Adipocyte (in vitro differentiated cells): ENCODE data around the gene AKIP1.

Experiments used
- DNase-seq: peaks from one replicate; pipeline ENCODE4 v3.0.0-alpha.2; 2015; ENCODE audit warnings: low read depth
- H3K27me3 ChIP-seq: replicated peaks from 2 replicates; pipeline ENCODE4 v1.7.0; 2013; ENCODE audit warnings: mild to moderate bottlenecking, low read length, moderate library complexity; ENCODE audit not compliant: control insufficient read depth, insufficient read depth
- H3K36me3 ChIP-seq: 2 replicates; pipeline ENCODE4 v1.7.0; 2013; ENCODE audit warnings: low read length, mild to moderate bottlenecking, moderate library complexity; ENCODE audit not compliant: control insufficient read depth, insufficient read depth, severe bottlenecking
- H3K4me1 ChIP-seq: 2 replicates; pipeline ENCODE4 v1.7.0; 2013; ENCODE audit warnings: mild to moderate bottlenecking, low read length, moderate library complexity; ENCODE audit not compliant: control insufficient read depth, insufficient read depth
- H3K4me3 ChIP-seq: 2 replicates; pipeline ENCODE4 v1.7.0; 2013; ENCODE audit warnings: mild to moderate bottlenecking, low read length, moderate library complexity
- H3K9ac ChIP-seq: 2 replicates; pipeline ENCODE4 v1.7.0; 2013; ENCODE audit warnings: mild to moderate bottlenecking, low read length, moderate library complexity
- H3K9me3 ChIP-seq: 2 replicates; pipeline ENCODE4 v1.7.0; 2013; ENCODE audit warnings: mild to moderate bottlenecking, low read length, moderate library complexity; ENCODE audit not compliant: control insufficient read depth

Gene AKIP1

GRCh38 chr11:8937159-8937558, 26.2 kb downstream of the AKIP1 start:
- peaks cover 7% of the 10 kb centered on the region for H3K4me1 ChIP-seq
- H3K4me3 ChIP-seq = no peak overlapping the region
- H3K27me3 ChIP-seq = no peaks in the 10 kb centered on the region
- H3K9ac ChIP-seq = no peak overlapping the region
- no peaks in the 10 kb centered on the region for H3K9me3 ChIP-seq
- no peak for DNase-seq
- H3K36me3 ChIP-seq = no peaks in the 10 kb centered on the region

DNA sequence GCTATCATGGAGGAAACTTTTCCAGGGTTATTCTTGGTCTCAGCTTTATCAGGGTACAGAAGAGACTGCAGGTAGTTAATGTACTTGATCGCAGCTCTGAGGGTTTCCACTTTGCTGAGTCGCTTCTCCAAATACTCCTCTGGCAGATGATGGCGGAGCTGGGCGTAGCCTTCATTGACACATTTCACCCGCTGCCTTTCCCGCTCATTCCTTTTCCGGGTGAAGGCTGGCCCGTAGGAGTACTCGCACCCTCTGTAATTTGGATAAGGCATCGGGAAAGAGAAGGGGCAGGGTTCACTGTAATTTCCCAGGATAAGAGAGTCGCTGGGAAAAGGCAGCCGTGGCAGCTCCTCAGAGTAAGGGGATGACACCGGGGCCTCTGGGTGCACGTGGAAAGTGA, 26.7 kb downstream of the AKIP1 start:
- Histone ChIP-seq H3K4me1 (peaks cover 7% of the 10 kb centered on the region), H3K27me3 (no peaks in the 10 kb centered on the region), H3K36me3 (no peaks in the 10 kb centered on the region), H3K9me3 (no peaks in the 10 kb centered on the region), H3K9ac (no peak overlapping the region), H3K4me3 (no peak overlapping the region)
- DNase-seq = no peak

GRCh38 chr11:8941341-8942103, 30.5 kb downstream of the AKIP1 start:
- Histone ChIP-seq H3K27me3 (no peaks in the 10 kb centered on the region), H3K4me3 (no peak overlapping the region), H3K36me3 (no peaks in the 10 kb centered on the region), H3K9me3 (no peaks in the 10 kb centered on the region), H3K4me1 (no peaks in the 10 kb centered on the region), H3K9ac (no peak overlapping the region)
- no peak for DNase-seq

DNA sequence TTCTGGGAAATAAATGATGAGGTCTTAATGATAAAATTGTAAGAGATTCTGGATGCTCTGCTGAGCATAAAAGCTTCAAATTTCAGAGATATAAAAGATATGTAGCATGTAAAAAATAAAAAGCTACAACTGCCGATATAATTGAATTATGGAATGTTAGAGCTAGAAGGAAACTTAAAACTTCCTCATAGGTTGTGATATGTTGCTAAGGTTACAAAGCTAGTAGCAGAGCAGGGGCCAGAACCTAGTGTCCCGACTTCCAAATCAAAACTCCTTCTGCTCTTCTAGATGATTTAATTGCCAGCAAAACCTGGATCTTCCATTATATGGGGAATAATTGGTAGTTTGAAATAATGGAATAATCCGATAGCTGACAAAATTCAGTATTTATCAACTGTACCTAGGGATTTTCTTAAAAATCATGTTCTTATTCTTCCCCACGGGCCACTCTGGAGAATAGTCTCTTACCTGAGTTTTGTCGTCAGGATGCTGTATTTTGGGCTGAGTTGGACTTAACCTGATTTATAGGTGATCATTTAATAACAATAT, 31.6 kb downstream of the AKIP1 start, which contains the start of gene ASCL3:
Gene ASCL3, minus strand, starts transcription at position 499 of the 549 bp plus-strand sequence. CDS start 4,855 bp downstream, outside the sequence.
- no peak within 1 kb of the TSS for H3K4me3 ChIP-seq
- H3K36me3 ChIP-seq = peaks cover 6% of the 10 kb centered on the region
- no peak for DNase-seq

GRCh38 chr11:8947230-8947943, 36.4 kb downstream of the AKIP1 start:
- H3K9ac ChIP-seq = no peak overlapping the region
- H3K27me3 ChIP-seq = no peaks in the 10 kb centered on the region
- H3K36me3 ChIP-seq = peaks cover 46% of the 10 kb centered on the region
- H3K4me3 ChIP-seq = no peak overlapping the region
- no peaks in the 10 kb centered on the region for H3K4me1 ChIP-seq
- no peaks in the 10 kb centered on the region for H3K9me3 ChIP-seq
- DNase-seq = no peak

More for the DNA sequence above, 31.6 kb downstream of the AKIP1 start, which contains the start of gene ASCL3:
- Histone ChIP-seq H3K4me1 (no peaks in the 10 kb centered on the region), H3K9ac (no peak within 1 kb of the TSS), H3K27me3 (no peaks in the 10 kb centered on the region), H3K9me3 (no peaks in the 10 kb centered on the region)

GRCh38 chr11:8948886-8949285, 37.9 kb downstream of the AKIP1 start:
- Histone ChIP-seq H3K4me1 (no peaks in the 10 kb centered on the region), H3K9ac (no peak overlapping the region), H3K27me3 (no peaks in the 10 kb centered on the region), H3K36me3 (peaks cover 61% of the 10 kb centered on the region), H3K4me3 (no peak overlapping the region), H3K9me3 (no peaks in the 10 kb centered on the region)
- DNase-seq = no peak

DNA sequence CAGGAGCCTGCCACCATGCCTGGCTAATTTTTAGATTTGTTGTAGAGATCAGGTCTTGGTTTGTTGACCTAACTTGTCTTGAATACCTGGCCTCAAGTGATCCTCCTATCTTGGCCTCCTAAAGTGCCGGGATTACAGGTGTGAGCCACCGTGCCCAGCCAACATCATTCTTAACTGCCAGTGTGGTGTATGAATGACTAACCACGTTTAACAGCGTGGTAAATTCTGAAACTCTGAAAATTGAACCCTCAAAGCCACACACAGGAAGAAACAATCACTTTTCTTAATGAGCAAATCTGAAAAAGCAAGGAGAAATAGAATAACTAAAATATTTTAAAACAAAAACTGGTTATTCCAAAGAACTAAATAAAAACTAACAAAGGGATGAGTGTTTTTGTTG, 45.9 kb downstream of the AKIP1 start:
- Histone ChIP-seq H3K9me3 (no peaks in the 10 kb centered on the region), H3K4me3 (no peak overlapping the region), H3K36me3 (peaks cover 49% of the 10 kb centered on the region), H3K4me1 (peaks cover 15% of the 10 kb centered on the region), H3K27me3 (no peaks in the 10 kb centered on the region), H3K9ac (no peak overlapping the region)
- DNase-seq = no peak

DNA sequence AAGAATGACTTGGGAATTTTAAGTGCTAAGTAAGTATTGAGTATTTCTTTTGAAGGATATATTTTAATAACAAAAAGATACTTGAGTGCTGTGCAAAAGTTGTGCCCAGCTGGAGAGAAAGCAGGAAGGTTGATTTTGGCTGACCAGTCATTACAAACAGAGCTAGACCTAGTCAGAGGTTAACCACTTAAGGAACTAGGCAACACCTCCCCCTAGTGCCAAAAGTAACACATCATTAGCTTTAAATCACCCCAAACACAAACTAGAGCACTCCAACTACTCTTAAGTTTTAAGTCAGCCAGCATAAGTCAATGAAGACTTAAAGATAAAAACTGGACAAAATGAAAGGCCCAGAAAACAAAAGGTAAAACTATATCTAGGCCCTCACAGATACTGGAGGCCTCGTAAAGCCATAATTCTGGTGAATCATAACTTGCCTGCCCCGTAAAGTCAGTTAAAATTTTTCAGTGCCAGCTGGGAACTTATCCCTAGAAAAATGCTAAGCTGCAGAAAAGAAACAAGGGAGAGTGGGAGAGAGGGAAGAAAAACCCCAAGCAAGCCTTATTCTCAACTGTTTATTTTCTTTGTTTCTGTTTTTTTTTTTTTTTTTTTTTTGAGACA, 48.7 kb downstream of the AKIP1 start:
- DNase-seq = peak; percentile 86
- no peaks in the 10 kb centered on the region for H3K27me3 ChIP-seq
- H3K4me3 ChIP-seq = peak overlapping the region; percentile 27
- peak overlapping the region; percentile 62 for H3K9ac ChIP-seq
- H3K4me1 ChIP-seq = peaks cover 28% of the 10 kb centered on the region
- no peaks in the 10 kb centered on the region for H3K9me3 ChIP-seq
- H3K36me3 ChIP-seq = peaks cover 21% of the 10 kb centered on the region

GRCh38 chr11:8961401-8961800, 50.4 kb downstream of the AKIP1 start:
- H3K4me3 ChIP-seq = no peak overlapping the region
- H3K4me1 ChIP-seq = peaks cover 37% of the 10 kb centered on the region
- no peaks in the 10 kb centered on the region for H3K9me3 ChIP-seq
- peak overlapping the region; percentile 55 for H3K9ac ChIP-seq
- peaks cover 6% of the 10 kb centered on the region for H3K36me3 ChIP-seq
- no peak for DNase-seq
- H3K27me3 ChIP-seq = no peaks in the 10 kb centered on the region

GRCh38 chr11:8962841-8963240, 51.9 kb downstream of the AKIP1 start:
- Histone ChIP-seq H3K9ac (peak overlapping the region; percentile 91), H3K4me1 (peaks cover 37% of the 10 kb centered on the region), H3K36me3 (no peaks in the 10 kb centered on the region), H3K4me3 (peak overlapping the region; percentile 92), H3K9me3 (no peaks in the 10 kb centered on the region), H3K27me3 (no peaks in the 10 kb centered on the region)
- DNase-seq = peak; percentile 22
